Activated CD4-positive, CD25-positive, alpha-beta regulatory T cell treated with anti-CD3 and anti-CD28 coated beads, Interleukin-2, amount 50 U/mL, for 16 hours (primary cell): ENCODE results near the gene HINT2.
A peak's percentile ranks its signal among the peaks of the same experiment; 100 is the strongest.

Experiments used
- DNase-seq: peaks from one replicate; pipeline ENCODE4 v3.0.0-alpha.2; 2020; ENCODE audit warnings: low read depth, low spot score

HINT2 gene

DNA sequence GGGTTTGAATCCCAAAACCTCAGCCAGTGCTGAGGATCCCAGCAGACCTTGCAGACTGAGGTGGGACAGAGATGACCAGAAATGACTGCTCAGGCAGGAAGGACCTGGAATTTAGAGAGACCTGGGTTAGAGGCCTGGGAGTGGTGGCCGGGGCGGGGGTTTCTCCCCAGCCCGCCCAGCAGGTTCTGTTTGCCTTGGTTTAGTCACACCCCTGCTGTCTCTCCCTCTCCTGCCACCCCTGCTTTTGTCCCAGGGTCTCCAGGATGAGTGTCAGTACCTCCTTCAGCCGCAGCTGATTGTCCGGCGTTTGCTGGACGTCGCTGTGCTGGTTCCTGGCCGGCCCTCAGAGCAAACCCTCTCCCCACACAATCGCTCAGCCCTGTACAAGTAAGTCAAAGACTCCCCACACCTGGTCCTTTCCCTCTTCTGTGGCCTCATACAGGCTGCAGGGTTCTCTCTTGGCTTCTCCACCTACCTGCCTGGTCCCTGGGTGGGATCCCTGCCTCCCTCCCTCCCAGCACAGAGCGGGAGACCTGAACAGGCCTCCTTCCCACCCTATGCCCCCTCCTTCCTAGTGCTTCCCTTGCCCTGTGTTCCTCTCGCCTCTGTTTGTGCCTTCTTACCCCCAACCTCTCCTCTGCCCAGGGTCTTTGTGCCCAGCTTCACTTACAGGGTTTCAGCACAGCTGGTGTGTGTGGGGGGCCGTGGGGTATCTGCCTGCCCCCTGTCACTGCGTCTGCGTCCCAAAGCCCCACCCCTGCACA is 26.2 kb upstream of the HINT2 start:
- DNase-seq, result no peak

DNA sequence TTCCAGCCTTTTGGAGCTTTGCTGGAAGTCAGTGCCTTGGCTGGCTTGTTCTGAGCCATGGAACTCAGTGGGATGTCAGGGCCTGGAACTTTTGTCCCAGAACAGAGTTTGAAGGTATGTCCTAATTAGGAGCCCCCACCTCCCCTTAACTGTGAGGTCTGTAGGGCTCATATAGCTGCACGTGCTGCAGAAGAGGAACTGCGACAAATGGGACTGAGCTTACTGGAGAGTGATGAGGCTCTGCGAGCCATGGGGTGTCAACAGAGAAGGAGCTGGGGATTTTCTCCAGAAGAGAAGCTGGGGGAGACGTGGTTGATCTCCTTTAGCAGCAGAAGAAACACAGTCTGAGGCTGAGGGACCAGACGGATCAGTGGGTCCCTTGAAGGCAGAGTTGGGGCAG is 25.1 kb upstream of the HINT2 start:
- no peak for DNase-seq

- no peak for DNase-seq
Measured at GRCh38 chr9:35836595-35836994, 21.8 kb upstream of the HINT2 start.

GRCh38 chr9:35835766-35836165 is 20.9 kb upstream of the HINT2 start:
- DNase-seq, result no peak

GRCh38 chr9:35835216-35835632 is 20.4 kb upstream of the HINT2 start:
- no peak for DNase-seq

- DNase-seq, result no peak
Measured at GRCh38 chr9:35834260-35835215, 19.7 kb upstream of the HINT2 start.

DNA sequence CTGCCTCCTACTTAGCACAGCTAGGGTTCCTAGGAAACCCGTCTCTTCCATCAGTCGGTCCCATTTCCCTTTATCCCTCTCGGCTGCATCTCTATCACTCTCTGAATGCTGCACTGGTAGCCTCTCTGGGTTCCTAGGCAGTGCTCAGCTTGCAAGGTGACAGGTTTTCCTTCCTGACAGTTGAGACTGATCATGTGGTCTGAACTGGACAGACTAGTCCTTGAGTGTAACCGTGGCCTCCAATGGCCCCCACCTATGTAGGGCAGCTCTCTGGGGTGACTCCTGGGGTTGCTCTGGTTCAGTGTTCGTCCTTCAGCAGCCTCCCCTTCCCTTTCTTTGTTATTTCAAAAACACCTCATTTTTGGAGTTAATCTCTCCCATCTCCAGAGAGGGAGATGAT is 18.0 kb upstream of the HINT2 start:
- no peak for DNase-seq

DNA sequence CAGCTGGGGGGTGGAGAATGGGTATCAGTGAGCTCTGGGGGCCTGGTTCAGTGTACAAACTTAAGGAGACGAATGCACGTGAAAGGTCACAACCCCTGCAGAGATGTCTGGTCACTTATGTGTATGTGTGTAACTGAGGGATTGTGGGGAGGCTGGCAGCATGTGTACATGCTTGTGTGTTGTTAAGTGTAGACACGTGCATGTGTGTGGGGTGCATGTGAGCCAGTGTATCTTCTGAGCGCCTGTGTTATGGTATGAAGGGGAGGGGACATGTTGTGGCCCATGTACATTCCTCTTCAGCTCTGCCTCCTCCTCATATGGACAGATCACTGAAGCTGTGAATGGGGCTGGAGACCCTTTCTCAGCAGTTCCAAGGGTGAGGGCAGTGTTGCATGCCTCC is 16.2 kb upstream of the HINT2 start:
- no peak for DNase-seq

GRCh38 chr9:35829764-35830096 is 14.9 kb upstream of the HINT2 start:
- no peak for DNase-seq

GRCh38 chr9:35829084-35829763 is 14.4 kb upstream of the HINT2 start, which contains the start of gene TMEM8B:
Gene TMEM8B, plus strand, starts transcription at chr9:35829228. Its CDS starts 220 bp downstream, at chr9:35829448.
- DNase-seq, result peak; percentile 85

GRCh38 chr9:35828716-35829083 is 13.9 kb upstream of the HINT2 start, which contains the start of gene FAM221B:
Gene FAM221B, minus strand, starts transcription at chr9:35828732. Its CDS starts 2,571 bp downstream, at chr9:35826161.
- DNase-seq, result no peak

DNA sequence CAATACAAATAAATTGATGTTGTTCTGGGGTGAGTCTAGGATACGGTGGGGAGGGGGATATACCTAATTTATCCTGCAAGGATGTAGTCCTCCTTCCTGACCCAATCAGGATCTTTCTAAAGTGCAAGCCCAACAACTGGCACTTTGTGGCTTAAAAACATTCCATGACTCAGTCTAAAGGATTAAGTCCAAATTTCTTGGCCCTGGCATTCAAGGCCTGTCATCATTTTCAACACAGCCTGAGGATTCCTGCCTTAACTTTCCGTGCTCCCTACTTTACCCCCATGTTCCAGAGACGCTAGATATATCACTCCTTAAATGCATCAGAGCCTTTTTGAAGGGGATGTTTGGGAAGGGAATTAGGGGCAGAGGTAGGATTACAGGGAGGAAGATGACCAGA is 12.6 kb upstream of the HINT2 start:
- no peak for DNase-seq

DNA sequence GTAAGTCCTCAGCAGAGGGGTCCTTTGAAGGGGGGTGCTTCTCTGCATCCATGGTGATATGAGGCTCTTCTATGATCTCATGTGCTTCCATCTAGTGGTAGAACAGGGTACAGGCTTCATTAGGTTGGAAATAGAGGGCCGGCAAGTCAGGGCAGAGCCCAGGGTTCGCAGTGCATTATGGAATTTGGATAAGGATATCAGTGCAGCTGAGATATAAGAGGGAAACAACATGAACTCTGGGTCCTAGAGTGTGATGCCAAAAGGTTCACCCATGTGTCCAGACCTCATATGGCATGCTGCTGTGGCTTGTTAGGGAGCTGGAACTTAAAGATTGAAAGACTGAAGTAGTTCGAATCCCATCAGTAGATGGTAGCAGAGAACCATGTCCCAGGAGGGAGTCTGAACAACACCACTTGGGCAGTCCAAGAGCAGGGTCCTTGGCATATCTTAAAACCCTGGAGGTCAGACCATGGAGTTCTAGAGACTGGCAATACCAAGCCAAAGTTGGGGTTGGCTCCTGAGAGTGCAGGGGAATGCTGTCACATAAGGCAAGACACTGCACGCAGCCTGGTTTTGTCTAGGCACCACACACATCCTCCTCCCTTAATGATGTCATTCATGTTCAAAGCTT is 11.3 kb upstream of the HINT2 start:
- peak; percentile 15 for DNase-seq

- no peak for DNase-seq
Measured at GRCh38 chr9:35822926-35823325, 8.1 kb upstream of the HINT2 start.

GRCh38 chr9:35820076-35820475 is 5.2 kb upstream of the HINT2 start:
- no peak for DNase-seq

GRCh38 chr9:35818341-35818740 is 3.5 kb upstream of the HINT2 start:
- DNase-seq, result no peak

GRCh38 chr9:35816708-35817107 is 1.9 kb upstream of the HINT2 start:
- no peak for DNase-seq

DNA sequence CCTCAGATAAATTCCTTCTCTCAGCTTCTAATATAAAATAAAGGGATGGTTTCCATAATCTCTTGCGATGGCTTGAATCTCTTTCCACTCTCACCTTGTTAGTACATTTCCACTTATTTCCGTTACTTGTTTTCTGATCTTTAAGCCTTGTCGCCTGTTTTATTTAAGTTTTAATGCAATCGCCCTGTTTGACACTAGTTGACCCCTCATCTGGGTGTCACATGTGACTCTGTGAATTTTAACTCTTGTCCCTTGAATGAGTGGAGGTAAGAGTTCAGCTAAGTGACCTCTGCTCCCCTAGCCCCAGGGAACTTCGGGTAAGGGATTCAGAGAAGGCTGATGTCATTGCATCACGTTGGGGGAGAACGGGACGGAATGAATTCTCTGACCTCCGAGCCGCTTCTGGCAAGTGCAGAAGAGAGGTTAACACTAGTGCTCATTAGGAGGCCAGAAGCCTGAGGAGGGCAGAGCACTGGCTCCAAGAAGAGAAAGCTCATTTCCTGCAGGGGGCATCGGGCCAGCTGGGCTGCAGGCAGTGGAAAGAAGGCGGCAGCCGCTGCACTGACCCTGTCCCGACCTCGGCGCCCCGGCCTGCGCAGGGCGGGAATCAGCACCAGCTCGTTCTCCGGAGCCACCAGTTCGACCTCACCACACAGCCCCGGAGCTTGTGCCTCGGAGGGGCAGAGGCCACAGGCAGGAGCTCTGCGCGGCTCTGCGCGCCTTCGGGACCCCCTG is 569 bp downstream of the HINT2 start:
- no peak for DNase-seq

DNA sequence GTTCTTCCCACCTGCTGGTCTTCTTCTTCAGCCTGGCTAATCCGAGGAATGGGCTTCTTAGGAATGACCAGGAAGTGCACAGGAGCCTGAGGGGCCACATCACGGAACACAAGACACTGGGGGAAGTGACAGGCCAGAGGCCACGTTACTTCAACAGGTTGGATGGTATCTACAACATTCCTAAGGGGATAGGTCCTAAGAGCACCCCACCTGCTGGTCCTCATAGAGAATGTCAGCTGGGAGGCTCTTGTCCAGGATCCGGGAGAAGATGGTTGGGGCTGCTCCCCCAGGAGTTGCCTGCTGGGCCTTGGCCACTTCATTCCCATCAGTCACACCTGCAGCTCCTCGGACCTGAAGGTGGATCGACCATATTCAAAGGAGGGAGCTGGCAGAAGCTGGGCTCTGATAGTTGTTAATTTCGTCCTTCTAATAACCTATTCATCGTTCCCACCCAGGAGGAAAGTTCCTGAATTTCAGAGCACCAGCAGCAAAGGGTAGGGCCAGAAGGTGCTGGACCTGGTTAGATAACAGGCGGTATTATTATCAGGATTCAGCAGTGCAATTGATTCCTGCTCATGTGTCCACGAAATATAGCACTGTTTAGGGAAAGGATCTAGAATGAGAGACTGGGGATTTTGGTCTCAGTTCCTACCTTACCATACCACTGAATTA is 1.3 kb downstream of the HINT2 start:
- no peak for DNase-seq

- peak; percentile 88 for DNase-seq
Measured at GRCh38 chr9:35812025-35812602, 2.7 kb downstream of the HINT2 start, which contains the start of gene SPAG8. Gene SPAG8, minus strand, starts transcription at chr9:35812262. Its CDS starts 115 bp downstream, at chr9:35812147.
